ENCODE measurements around the gene FLRT2. TPM values are rescaled to one million over a fixed set of nuclear protein-coding genes. Genes with fewer than 3 reads are reported as not detected.

FLRT2 gene
- total RNA-seq, 5 donors from 2014 or later (not counting 1 experiment from before 2014, with no cell fraction given), result 0.03 to 0.35 (median 0.06) TPM; not detected in 2

DNA sequence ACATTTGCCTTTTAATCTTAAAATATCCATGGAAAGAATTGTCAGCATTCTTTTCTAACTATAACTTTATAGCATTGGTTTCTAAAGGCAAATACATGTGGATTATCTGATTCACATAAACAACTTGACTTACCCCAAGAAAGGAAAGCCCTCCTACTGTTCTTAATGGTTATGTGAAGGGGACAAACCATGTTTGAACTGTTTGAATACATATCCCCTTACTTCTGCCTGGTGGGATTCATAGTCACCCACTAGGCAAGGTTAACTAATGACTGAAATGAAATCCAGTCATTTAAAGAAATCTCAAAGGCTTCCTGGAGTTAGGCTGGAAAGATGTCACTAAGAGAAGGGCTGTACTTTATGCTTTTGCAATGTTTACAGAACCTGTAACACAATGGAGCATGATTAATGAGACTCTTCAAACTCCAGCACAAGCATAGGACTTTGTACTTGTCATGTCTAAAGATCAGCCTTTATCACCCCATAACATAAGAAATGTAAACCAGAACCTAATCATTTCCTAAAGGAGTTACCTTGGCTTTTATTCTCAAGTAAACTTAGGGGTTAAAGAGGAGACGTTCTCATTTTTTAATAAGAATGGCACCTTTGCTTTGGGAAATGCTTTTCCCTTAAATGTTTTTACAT, 10.2 kb upstream of the FLRT2 start:
- Histone ChIP-seq H3K36me3 (ENCODE audit: control insufficient read depth in 2 of 2, extremely low read depth in 1 of 2, insufficient read depth in 1 of 2, low read length in 1 of 2) (no peaks in the 10 kb centered on the region), H3K27me3 (replicated peaks in 1 of 2; ENCODE audit: control insufficient read depth in 2 of 2, extremely low read depth in 1 of 2, insufficient read depth in 2 of 2, low read length in 1 of 2) (no peaks in the 10 kb centered on the region), H3K27ac (ENCODE audit: low read length) (no peak overlapping the region), H3K4me1 (ENCODE audit: control insufficient read depth in 1 of 2, extremely low read depth in 1 of 2, insufficient read depth in 2 of 2, low read length in 2 of 2) (no peaks in the 10 kb centered on the region), H3K4me3 (ENCODE audit: control insufficient read depth in 1 of 2, extremely low read depth in 1 of 2, low read length in 1 of 2) (no peak overlapping the region), H3K9me3 (no peaks in the 10 kb centered on the region)
- ChIA-PET POLR2A (no interaction called here), CTCF (no interaction called here)
- no CpG with 5 or more reads among the region's 1 CpG for WGBS (ENCODE audit: insufficient coverage)
- Mint-ChIP-seq H3K36me3 (no peaks in the 10 kb centered on the region), H3K4me1 (no peaks in the 10 kb centered on the region), H3K9me3 (peaks cover 0 to 3% (median 0%) of the 10 kb centered on the region in 3 donors), H3K27me3 (no peaks in the 10 kb centered on the region), H3K4me3 (no peak overlapping the region), H3K27ac (no peak overlapping the region)
- DNase-seq (no peak), ATAC-seq (replicated peaks in 1 of 4) (no peak)

- Histone ChIP-seq H3K36me3 (ENCODE audit: control insufficient read depth in 2 of 2, extremely low read depth in 1 of 2, insufficient read depth in 1 of 2, low read length in 1 of 2) (no peaks in the 10 kb centered on the region), H3K4me1 (ENCODE audit: control insufficient read depth in 1 of 2, extremely low read depth in 1 of 2, insufficient read depth in 2 of 2, low read length in 2 of 2) (no peaks in the 10 kb centered on the region), H3K27ac (ENCODE audit: low read length) (no peak overlapping the region), H3K27me3 (replicated peaks in 1 of 2; ENCODE audit: control insufficient read depth in 2 of 2, extremely low read depth in 1 of 2, insufficient read depth in 2 of 2, low read length in 1 of 2) (no peaks in the 10 kb centered on the region), H3K4me3 (ENCODE audit: control insufficient read depth in 1 of 2, extremely low read depth in 1 of 2, low read length in 1 of 2) (no peak overlapping the region), H3K9me3 (no peaks in the 10 kb centered on the region)
- ATAC-seq (replicated peaks in 1 of 4) (no peak), DNase-seq (no peak)
- no peaks in the 10 kb centered on the region for H3K36me3 Mint-ChIP-seq
- H3K4me1 Mint-ChIP-seq, result no peaks in the 10 kb centered on the region
- H3K27me3 Mint-ChIP-seq, result no peaks in the 10 kb centered on the region
- POLR2A ChIA-PET, result no interaction called here
- no peak overlapping the region for H3K27ac Mint-ChIP-seq
- 100% methylated on average over 3 of the region's 4 CpGs for WGBS (ENCODE audit: insufficient coverage)
- no peak overlapping the region for H3K4me3 Mint-ChIP-seq
- CTCF ChIA-PET, result no interaction called here
- peaks cover 0 to 3% (median 0%) of the 10 kb centered on the region in 3 donors for H3K9me3 Mint-ChIP-seq
These were observed 9.4 kb upstream of the FLRT2 start for GRCh38 chr14:85520581-85520980.

GRCh38 chr14:85523624-85524023, 6.3 kb upstream of the FLRT2 start:
- WGBS (ENCODE audit: insufficient coverage), result no CpG with 5 or more reads among the region's 2 CpGs
- Histone ChIP-seq H3K36me3 (ENCODE audit: control insufficient read depth in 2 of 2, extremely low read depth in 1 of 2, insufficient read depth in 1 of 2, low read length in 1 of 2) (no peaks in the 10 kb centered on the region), H3K27ac (ENCODE audit: low read length) (no peak overlapping the region), H3K4me3 (ENCODE audit: control insufficient read depth in 1 of 2, extremely low read depth in 1 of 2, low read length in 1 of 2) (no peak overlapping the region), H3K4me1 (ENCODE audit: control insufficient read depth in 1 of 2, extremely low read depth in 1 of 2, insufficient read depth in 2 of 2, low read length in 2 of 2) (no peaks in the 10 kb centered on the region), H3K27me3 (replicated peaks in 1 of 2; ENCODE audit: control insufficient read depth in 2 of 2, extremely low read depth in 1 of 2, insufficient read depth in 2 of 2, low read length in 1 of 2) (no peaks in the 10 kb centered on the region), H3K9me3 (no peaks in the 10 kb centered on the region)
- Mint-ChIP-seq H3K27ac (no peak overlapping the region), H3K27me3 (peaks cover 15 to 16% of the 10 kb centered on the region in 2 donors), H3K4me3 (no peak overlapping the region), H3K4me1 (no peaks in the 10 kb centered on the region), H3K36me3 (no peaks in the 10 kb centered on the region), H3K9me3 (peaks cover 0 to 3% (median 0%) of the 10 kb centered on the region in 3 donors)
- ChIA-PET POLR2A (no interaction called here), CTCF (interaction anchor here in 1 of 2 donors (1.5 kb wide), 1 partner anchor 11 kb away, joined by 3 read pairs; no protein-coding TSS in a partner anchor)
- DNase-seq, result no peak
- ATAC-seq (replicated peaks in 1 of 4), result no peak

DNA sequence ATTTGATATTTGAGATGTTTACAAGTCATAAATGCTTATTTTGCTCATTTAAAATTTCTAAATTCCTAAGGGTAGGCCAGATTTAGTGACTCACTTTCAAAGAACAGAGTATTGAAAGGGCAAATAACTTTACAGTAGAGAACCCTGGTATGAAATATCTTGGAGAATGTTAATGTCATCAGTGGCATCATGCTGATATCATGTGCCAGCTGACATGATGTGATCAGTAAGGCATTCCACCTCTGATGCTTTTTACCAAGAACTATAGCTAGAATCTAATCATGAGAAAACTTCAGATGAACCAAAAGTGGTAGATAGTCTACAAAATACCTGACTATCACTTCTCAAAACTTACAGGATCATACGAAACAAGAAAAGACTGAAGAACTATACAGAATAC, 2.9 kb upstream of the FLRT2 start:
- Mint-ChIP-seq H3K27me3 (peaks cover 47 to 49% of the 10 kb centered on the region in 2 donors), H3K4me1 (peaks cover under 1 to 4% (median 3%) of the 10 kb centered on the region in 3 donors), H3K9me3 (no peaks in the 10 kb centered on the region), H3K27ac (no peak overlapping the region), H3K4me3 (no peak overlapping the region), H3K36me3 (no peaks in the 10 kb centered on the region)
- CTCF ChIA-PET, result no interaction called here
- Histone ChIP-seq H3K27me3 (replicated peaks in 1 of 2; ENCODE audit: control insufficient read depth in 2 of 2, extremely low read depth in 1 of 2, insufficient read depth in 2 of 2, low read length in 1 of 2) (peaks cover 6 to 29% of the 10 kb centered on the region in 2 experiments), H3K4me1 (ENCODE audit: control insufficient read depth in 1 of 2, extremely low read depth in 1 of 2, insufficient read depth in 2 of 2, low read length in 2 of 2) (no peaks in the 10 kb centered on the region), H3K9me3 (no peaks in the 10 kb centered on the region), H3K36me3 (ENCODE audit: control insufficient read depth in 2 of 2, extremely low read depth in 1 of 2, insufficient read depth in 1 of 2, low read length in 1 of 2) (no peaks in the 10 kb centered on the region), H3K27ac (ENCODE audit: low read length) (no peak overlapping the region), H3K4me3 (ENCODE audit: control insufficient read depth in 1 of 2, extremely low read depth in 1 of 2, low read length in 1 of 2) (no peak overlapping the region)
- DNase-seq, result no peak
- no CpG with 5 or more reads among the region's 1 CpG for WGBS (ENCODE audit: insufficient coverage)
- POLR2A ChIA-PET, result no interaction called here
- ATAC-seq (replicated peaks in 1 of 4), result no peak

GRCh38 chr14:85527445-85528035, 2.4 kb upstream of the FLRT2 start:
- Mint-ChIP-seq H3K27ac (no peak overlapping the region), H3K27me3 (peaks cover 53 to 55% of the 10 kb centered on the region in 2 donors), H3K9me3 (no peaks in the 10 kb centered on the region), H3K4me1 (peaks cover 6 to 7% (median 7%) of the 10 kb centered on the region in 3 donors), H3K36me3 (no peaks in the 10 kb centered on the region), H3K4me3 (no peak overlapping the region)
- H3K27ac ChIP-seq (ENCODE audit: low read length), result no peak overlapping the region
- H3K4me1 ChIP-seq (ENCODE audit: control insufficient read depth in 1 of 2, extremely low read depth in 1 of 2, insufficient read depth in 2 of 2, low read length in 2 of 2), result no peaks in the 10 kb centered on the region
- ChIA-PET CTCF (no interaction called here), POLR2A (no interaction called here)
- H3K36me3 ChIP-seq (ENCODE audit: control insufficient read depth in 2 of 2, extremely low read depth in 1 of 2, insufficient read depth in 1 of 2, low read length in 1 of 2), result no peaks in the 10 kb centered on the region
- ATAC-seq (replicated peaks in 1 of 4) (no peak), DNase-seq (no peak)
- peaks cover 9 to 32% of the 10 kb centered on the region in 2 experiments for H3K27me3 ChIP-seq (replicated peaks in 1 of 2; ENCODE audit: control insufficient read depth in 2 of 2, extremely low read depth in 1 of 2, insufficient read depth in 2 of 2, low read length in 1 of 2)
- 94% methylated on average over 2 of the region's 3 CpGs for WGBS (ENCODE audit: insufficient coverage)
- no peak overlapping the region for H3K4me3 ChIP-seq (ENCODE audit: control insufficient read depth in 1 of 2, extremely low read depth in 1 of 2, low read length in 1 of 2)
- no peaks in the 10 kb centered on the region for H3K9me3 ChIP-seq

- no peak for ATAC-seq (replicated peaks in 1 of 4)
These were observed 1.7 kb upstream of the FLRT2 start for GRCh38 chr14:85528080-85528896.

More at GRCh38 chr14:85528080-85528896, 1.7 kb upstream of the FLRT2 start:
- Mint-ChIP-seq H3K27ac (no peak overlapping the region), H3K9me3 (no peaks in the 10 kb centered on the region), H3K4me1 (peaks cover 7 to 10% (median 9%) of the 10 kb centered on the region in 3 donors), H3K27me3 (peaks cover 58 to 59% of the 10 kb centered on the region in 2 donors), H3K36me3 (no peaks in the 10 kb centered on the region), H3K4me3 (no peak overlapping the region)
- Histone ChIP-seq H3K9me3 (no peaks in the 10 kb centered on the region), H3K27me3 (replicated peaks in 1 of 2; ENCODE audit: control insufficient read depth in 2 of 2, extremely low read depth in 1 of 2, insufficient read depth in 2 of 2, low read length in 1 of 2) (peaks cover 12 to 40% of the 10 kb centered on the region in 2 experiments), H3K4me3 (ENCODE audit: control insufficient read depth in 1 of 2, extremely low read depth in 1 of 2, low read length in 1 of 2) (no peak overlapping the region), H3K36me3 (ENCODE audit: control insufficient read depth in 2 of 2, extremely low read depth in 1 of 2, insufficient read depth in 1 of 2, low read length in 1 of 2) (no peaks in the 10 kb centered on the region), H3K27ac (ENCODE audit: low read length) (no peak overlapping the region), H3K4me1 (ENCODE audit: control insufficient read depth in 1 of 2, extremely low read depth in 1 of 2, insufficient read depth in 2 of 2, low read length in 2 of 2) (no peaks in the 10 kb centered on the region)
- 77% methylated on average over 2 of the region's 7 CpGs for WGBS (ENCODE audit: insufficient coverage)
- POLR2A ChIA-PET, result no interaction called here
- no peak for DNase-seq
- CTCF ChIA-PET, result no interaction called here
